HCT116 (cell line): ENCODE measurements around the gene TMEM132E. TPM values are rescaled to one million over a fixed set of nuclear protein-coding genes. Genes with fewer than 3 reads are reported as not detected.

Experiments used
- ATAC-seq: fragments of 200-7000 bp; cut with Tn5 transposase; 2 replicates; pipeline ENCODE4 v1.9.1; 2020; ENCODE audit warnings: mild to moderate bottlenecking, moderate library complexity
- BruUV-seq: library from RNA; stranded (reverse); fragments of 400-500 nt; replicated peaks from 2 replicates; lab custom pipeline; 2021; lab: Mats Ljungman, UMichigan
- CTCF ChIA-PET: fragments of 300-600 bp; sonication (Branson Sonifier 250); formaldehyde crosslinking; loops from one replicate; lab custom pipeline; 2021; ENCODE audit warnings: antibody characterized with exemption; lab: Charles Lee
- POLR2A ChIA-PET: fragments of 300-600, 350-600 bp; sonication (Branson Sonifier 250); formaldehyde crosslinking; loops from one replicate; lab custom pipeline; 2021; ENCODE audit warnings: antibody characterized with exemption; lab: Charles Lee
- RAD21 ChIA-PET, 2 experiments: fragments of 300-600 bp; sonication (Branson Sonifier 250); formaldehyde crosslinking; loops; one replicate each; lab custom pipeline; 2023; ENCODE audit warnings: low total read pairs in 2 of 2; ENCODE audit not compliant: uncharacterized antibody in 2 of 2, unreplicated experiment in 2 of 2, low non-redundant PET in 1 of 2; lab: Charles Lee
- DNase-seq: peaks from one replicate; pipeline ENCODE4 v3.0.0-alpha.2; 2010; ENCODE audit warnings: low read depth, low spot score
- H2AFZ ChIP-seq: fragments of 200-600 bp; shearing (Covaris generic), sonication (generic); 2 replicates; pipeline ENCODE4 v1.6.1; 2017; ENCODE audit warnings: low read depth, mixed run types, mixed read lengths, antibody characterized with exemption, low read length; ENCODE audit not compliant: poor library complexity, severe bottlenecking
- H3K27ac ChIP-seq: 2 replicates; pipeline ENCODE4 v1.5.1; 2012; ENCODE audit warnings: low read depth, low read length
- H3K27me3 ChIP-seq: fragments of 200-600 bp; sonication (generic); 2 replicates; pipeline ENCODE4 v1.6.1; 2016; ENCODE audit warnings: mixed run types, low read length, mixed read lengths; ENCODE audit not compliant: insufficient read depth
- H3K36me3 ChIP-seq, 2 experiments: fragments of 200-500 bp in 1 of 2; fragments of 200-600 bp in 1 of 2; sonication (Bioruptor generic) in 1 of 2; sonication (generic) in 1 of 2; 2 replicates each; pipeline versions ENCODE4 v1.5.1 to v1.6.1; 2014 to 2016; ENCODE audit warnings: low read length in 2 of 2, inconsistent platforms in 1 of 2, mixed read lengths in 1 of 2, mixed run types in 1 of 2; ENCODE audit not compliant: insufficient read depth in 2 of 2, control insufficient read depth in 1 of 2
- H3K4me1 ChIP-seq, 2 experiments: fragments of 200-600 bp in 1 of 2; sonication (generic) in 1 of 2; 2 replicates each; pipeline versions ENCODE4 v1.5.1 to v1.6.1; 2012 to 2017; ENCODE audit warnings: low read length in 2 of 2, inconsistent platforms in 1 of 2, mild to moderate bottlenecking in 1 of 2, mixed read lengths in 1 of 2, mixed run types in 1 of 2, moderate library complexity in 1 of 2; ENCODE audit not compliant: insufficient read depth in 2 of 2, control insufficient read depth in 1 of 2
- H3K4me2 ChIP-seq: fragments of 200-600 bp; sonication (generic); 2 replicates; pipeline ENCODE4 v1.6.1; 2017; ENCODE audit warnings: mixed run types, low read length, mixed read lengths
- H3K4me3 ChIP-seq, 2 experiments: fragments of 200-600 bp in 1 of 2; sonication (generic) in 1 of 2; replicated peaks in 1 of 2; 2 replicates each; pipeline ENCODE4 v1.5.1; 2011 to 2016; ENCODE audit warnings: low read length in 2 of 2, control low read depth in 1 of 2, low read depth in 1 of 2, mild to moderate bottlenecking in 1 of 2, mixed read lengths in 1 of 2, mixed run types in 1 of 2
- H3K79me2 ChIP-seq: fragments of 200-600 bp; sonication (generic); 2 replicates; pipeline ENCODE4 v1.6.1; 2017; ENCODE audit warnings: mild to moderate bottlenecking, mixed run types, low read length, moderate library complexity, mixed read lengths; ENCODE audit not compliant: insufficient read depth
- H3K9ac ChIP-seq: fragments of 200-600 bp; sonication (generic); 2 replicates; pipeline ENCODE4 v1.6.1; 2016; ENCODE audit warnings: low read length, mixed read lengths
- H3K9me2 ChIP-seq: fragments of 200-600 bp; sonication (generic), shearing (Covaris generic); 2 replicates; pipeline ENCODE4 v1.6.1; 2017; ENCODE audit warnings: mixed run types, mild to moderate bottlenecking, moderate library complexity; ENCODE audit not compliant: insufficient read depth
- H3K9me3 ChIP-seq, 2 experiments: fragments of 200-500 bp in 1 of 2; fragments of 200-600 bp in 1 of 2; sonication (Bioruptor generic) in 1 of 2; sonication (generic) in 1 of 2; 2 replicates each; pipeline ENCODE4 v1.6.1; 2014 to 2017; ENCODE audit warnings: low read length in 2 of 2, mixed read lengths in 2 of 2, inconsistent platforms in 1 of 2, low read depth in 1 of 2, mild to moderate bottlenecking in 1 of 2, mixed run types in 1 of 2, moderate library complexity in 1 of 2; ENCODE audit not compliant: control insufficient read depth in 1 of 2, insufficient read depth in 1 of 2
- H4K20me1 ChIP-seq: fragments of 200-600 bp; sonication (generic), shearing (Covaris generic); 2 replicates; pipeline ENCODE4 v1.6.1; 2017; ENCODE audit warnings: mixed run types, mild to moderate bottlenecking, moderate library complexity; ENCODE audit not compliant: insufficient read depth
- ATF3 ChIP-seq: IDR thresholded peaks from 2 replicates; pipeline ENCODE4 v1.6.1; 2012
- CEBPB ChIP-seq: IDR thresholded peaks from 2 replicates; pipeline ENCODE4 v1.6.1; 2012; ENCODE audit warnings: low read depth
- CTCF ChIP-seq, 3 experiments: fragments of 200-600 bp in 1 of 3; sonication (generic) in 1 of 3; IDR thresholded peaks in 2 of 3; conservative IDR thresholded peaks in 1 of 3; 2 replicates each; pipeline ENCODE4 v1.5.1; 2012 to 2017; ENCODE audit warnings: low read depth in 2 of 3, low read length in 2 of 3, antibody characterized with exemption in 1 of 3, borderline replicate concordance in 1 of 3, control low read depth in 1 of 3, mild to moderate bottlenecking in 1 of 3, mixed read lengths in 1 of 3, mixed run types in 1 of 3, moderate library complexity in 1 of 3; ENCODE audit not compliant: insufficient read depth in 1 of 3
- EGR1 ChIP-seq: IDR thresholded peaks from 2 replicates; pipeline ENCODE4 v1.6.1; 2012; ENCODE audit warnings: low read depth
- ELF1 ChIP-seq: IDR thresholded peaks from 2 replicates; pipeline ENCODE4 v1.6.1; 2012; ENCODE audit warnings: low read depth, borderline replicate concordance
- EZH2 ChIP-seq: fragments of 200-600 bp; sonication (generic); IDR thresholded peaks from 2 replicates; pipeline ENCODE4 v1.6.1; 2017; ENCODE audit warnings: antibody characterized with exemption, mixed run types
- EZH2phosphoT487 ChIP-seq: fragments of 200-600 bp; IDR thresholded peaks from 2 replicates; pipeline ENCODE4 v1.6.1; 2018; ENCODE audit warnings: antibody characterized with exemption, borderline replicate concordance
- FOSL1 ChIP-seq: IDR thresholded peaks from 2 replicates; pipeline ENCODE4 v1.6.1; 2012; ENCODE audit warnings: low read depth
- JUND ChIP-seq: IDR thresholded peaks from 2 replicates; pipeline ENCODE4 v1.6.1; 2012
- MAX ChIP-seq: IDR thresholded peaks from 2 replicates; pipeline ENCODE4 v1.6.1; 2012
- POLR2A ChIP-seq: IDR thresholded peaks from 2 replicates; pipeline ENCODE4 v1.7.0; 2011; ENCODE audit warnings: borderline replicate concordance; ENCODE audit not compliant: insufficient read depth, insufficient read length; ENCODE audit errors: extremely low read depth
- REST ChIP-seq: IDR thresholded peaks from 2 replicates; pipeline ENCODE4 v1.6.1; 2012; ENCODE audit warnings: low read depth
- SIN3A ChIP-seq: IDR thresholded peaks from 2 replicates; pipeline ENCODE4 v1.6.1; 2012; ENCODE audit warnings: low read depth
- TCF7L2 ChIP-seq: IDR thresholded peaks from 2 replicates; pipeline ENCODE4 v1.7.0; 2011; ENCODE audit warnings: borderline replicate concordance, inconsistent platforms; ENCODE audit not compliant: insufficient read depth, insufficient read length; ENCODE audit errors: extremely low read depth
- YY1 ChIP-seq: IDR thresholded peaks from 2 replicates; pipeline ENCODE4 v1.6.1; 2011; ENCODE audit warnings: low read length, low read depth, moderate library complexity, mild to moderate bottlenecking; ENCODE audit not compliant: insufficient replicate concordance; ENCODE audit errors: extremely low read depth
- ZFX ChIP-seq: fragments of 450-650 bp; IDR thresholded peaks from 2 replicates; pipeline ENCODE4 v1.6.1; 2017
- ZNF274 ChIP-seq: fragments of 200-500 bp; sonication (Bioruptor generic); IDR thresholded peaks from 2 replicates; pipeline ENCODE4 v1.6.1; 2014; ENCODE audit warnings: mild to moderate bottlenecking, low read depth, low read length, inconsistent platforms
- intact Hi-C: fragments of 100-400 bp; cut with micrococcal nuclease; formaldehyde crosslinking; loops from 2 replicates; pipeline ENCODE4 v1.10.0; 2022
- total RNA-seq: library from RNA; stranded (reverse); gene quantifications from one replicate; pipeline ENCODE4 v1.2.1, GENCODE V29; 2021; ENCODE audit not compliant: unreplicated experiment

TMEM132E gene
- total RNA-seq, 1 experiment from 2014 or later: not detected

GRCh38 chr17:34566873-34567272 lies 12.5 kb upstream of the TMEM132E start:
- H3K79me2 ChIP-seq: no peaks in the 10 kb centered on the region
- intact Hi-C loops: no loop called here
- BruUV-seq: no TSS peak
- no peaks in the 10 kb centered on the region for H4K20me1 ChIP-seq
- DNase-seq (no peak), ATAC-seq (no peak)
- RAD21 ChIA-PET: no interaction called here
- no peak for TF ChIP-seq YY1
- no peak for TF ChIP-seq CEBPB
- TF ChIP-seq ZNF274: no peak
- no peak for TF ChIP-seq POLR2A
- TF ChIP-seq MAX: no peak
- TF ChIP-seq EZH2: no peak
- no peak for TF ChIP-seq CTCF (IDR thresholded peaks at IDR 0.05 in 2 of 3, conservative IDR thresholded peaks at IDR 0.05 in 1 of 3; ENCODE audit: borderline replicate concordance in 1 of 3, insufficient read depth in 1 of 3, low read depth in 2 of 3, low read length in 2 of 3)
- no peak for TF ChIP-seq SIN3A
- TF ChIP-seq REST: no peak
- TF ChIP-seq ATF3: no peak
- TF ChIP-seq TCF7L2: no peak
- TF ChIP-seq EGR1: no peak
- no peak for TF ChIP-seq FOSL1
- TF ChIP-seq ZFX: no peak
- TF ChIP-seq EZH2phosphoT487: no peak
- TF ChIP-seq JUND: no peak
- TF ChIP-seq ELF1: no peak
- no peak overlapping the region for H2AFZ ChIP-seq
- no peak overlapping the region for H3K27ac ChIP-seq
- no peak overlapping the region for H3K4me2 ChIP-seq
- H3K4me1 ChIP-seq: no peaks in the 10 kb centered on the region
- no peaks in the 10 kb centered on the region for H3K9me2 ChIP-seq
- CTCF ChIA-PET: no interaction called here
- no peaks in the 10 kb centered on the region for H3K36me3 ChIP-seq
- no peak overlapping the region for H3K4me3 ChIP-seq
- no peak overlapping the region for H3K9ac ChIP-seq
- POLR2A ChIA-PET: no interaction called here
- H3K27me3 ChIP-seq: peaks cover 79% of the 10 kb centered on the region
- H3K9me3 ChIP-seq: no peaks in the 10 kb centered on the region
